OCI-LY7 (cell line): ENCODE measurements around the gene CFAP69.

Source experiments
- EZH2phosphoT487 ChIP-seq: fragments of 200-600 bp; sonication (generic); IDR thresholded peaks from 2 replicates; pipeline ENCODE4 v1.6.1; 2018; ENCODE audit warnings: low read depth, borderline replicate concordance, mild to moderate bottlenecking, mixed run types, antibody characterized with exemption, low read length, moderate library complexity, mixed read lengths
- TF ChIP-seq, protein P1 (sequence below): fragments of 200-600 bp; sonication (generic); conservative IDR thresholded peaks from 2 replicates; pipeline ENCODE4 v1.5.1; 2014; ENCODE audit warnings: mild to moderate bottlenecking, antibody characterized with exemption, low read length, moderate library complexity, mixed read lengths

DNA sequence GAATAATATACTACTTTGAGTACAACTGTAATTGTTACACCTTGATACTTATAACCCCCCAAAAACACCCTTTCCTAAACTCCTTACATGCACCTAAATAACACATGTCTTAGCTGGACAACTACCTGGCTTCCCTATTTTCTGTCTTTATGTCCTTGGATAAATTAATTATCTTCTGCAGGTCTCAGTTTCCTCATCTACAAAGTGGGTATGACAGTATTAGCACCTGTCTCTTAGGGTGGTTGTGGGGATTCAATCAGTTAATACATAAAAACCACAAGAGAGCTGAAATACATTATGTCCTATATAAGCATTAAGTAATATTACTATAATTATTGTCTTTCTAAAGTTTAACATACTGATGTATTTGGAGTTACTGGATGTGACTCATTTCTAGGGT is 22.6 kb upstream of the CFAP69 start:
- TF ChIP-seq, protein P1, sequence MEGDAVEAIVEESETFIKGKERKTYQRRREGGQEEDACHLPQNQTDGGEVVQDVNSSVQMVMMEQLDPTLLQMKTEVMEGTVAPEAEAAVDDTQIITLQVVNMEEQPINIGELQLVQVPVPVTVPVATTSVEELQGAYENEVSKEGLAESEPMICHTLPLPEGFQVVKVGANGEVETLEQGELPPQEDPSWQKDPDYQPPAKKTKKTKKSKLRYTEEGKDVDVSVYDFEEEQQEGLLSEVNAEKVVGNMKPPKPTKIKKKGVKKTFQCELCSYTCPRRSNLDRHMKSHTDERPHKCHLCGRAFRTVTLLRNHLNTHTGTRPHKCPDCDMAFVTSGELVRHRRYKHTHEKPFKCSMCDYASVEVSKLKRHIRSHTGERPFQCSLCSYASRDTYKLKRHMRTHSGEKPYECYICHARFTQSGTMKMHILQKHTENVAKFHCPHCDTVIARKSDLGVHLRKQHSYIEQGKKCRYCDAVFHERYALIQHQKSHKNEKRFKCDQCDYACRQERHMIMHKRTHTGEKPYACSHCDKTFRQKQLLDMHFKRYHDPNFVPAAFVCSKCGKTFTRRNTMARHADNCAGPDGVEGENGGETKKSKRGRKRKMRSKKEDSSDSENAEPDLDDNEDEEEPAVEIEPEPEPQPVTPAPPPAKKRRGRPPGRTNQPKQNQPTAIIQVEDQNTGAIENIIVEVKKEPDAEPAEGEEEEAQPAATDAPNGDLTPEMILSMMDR = no peak
- no peak for TF ChIP-seq EZH2phosphoT487
